HepG2 (cell line): Measurements from ENCODE around the gene PXK. TPM values are rescaled to one million over a fixed set of nuclear protein-coding genes. Genes with fewer than 3 reads are reported as not detected.
A peak's percentile ranks its signal among the peaks of the same experiment; 100 is the strongest.

Source experiments
- ATAC-seq: fragments of 200-7000 bp; cut with Tn5 transposase; 3 replicates; pipeline ENCODE4 v1.9.1; 2020; ENCODE audit warnings: mild to moderate bottlenecking, moderate library complexity
- BruUV-seq: library from RNA; stranded (reverse); fragments of 400-500 nt; replicated peaks from 2 replicates; lab custom pipeline; 2021; lab: Mats Ljungman, UMichigan
- CTCF ChIA-PET: fragments of 300-600 bp; formaldehyde crosslinking; extraction: SDS; loops from one replicate; lab custom pipeline; 2021; ENCODE audit warnings: low total read pairs, inconsistent platforms, low intra/inter-chr PET ratio; lab: Yijun Ruan, JAX
- POLR2A ChIA-PET: fragments of 350-600 bp; sonication (Branson Sonifier 250); formaldehyde crosslinking; loops from one replicate; lab custom pipeline; 2020; ENCODE audit warnings: antibody characterized with exemption, inconsistent platforms; lab: Yijun Ruan, JAX
- DNase-seq: peaks from one replicate; pipeline ENCODE4 v3.0.0-alpha.2; 2015; ENCODE audit warnings: low spot score
- FAIRE-seq: peaks from 3 replicates; lab custom pipeline; 2011; peaks lifted over from hg19 to GRCh38; lab: Jason Lieb, UNC
- H2AFZ ChIP-seq: one replicate; pipeline ENCODE4 v1.6.1; 2011; ENCODE audit warnings: low read length, inconsistent platforms
- H3K27ac ChIP-seq: fragments of 300-600 bp; 3 replicates; pipeline ENCODE4 v1.8.0; 2011; ENCODE audit warnings: mixed run types, mild to moderate bottlenecking, mixed read lengths, low read length, inconsistent platforms; ENCODE audit not compliant: insufficient read depth; ENCODE audit errors: extremely low read length
- H3K27me3 ChIP-seq, 2 experiments: fragments of 200-600 bp in 1 of 2; 2 replicates in 1 of 2; 3 replicates in 1 of 2; pipeline versions ENCODE4 v1.6.0 to v1.8.0; 2011; ENCODE audit warnings: low read length in 2 of 2, mild to moderate bottlenecking in 2 of 2, moderate library complexity in 2 of 2, inconsistent platforms in 1 of 2; ENCODE audit not compliant: insufficient read depth in 2 of 2, control insufficient read depth in 1 of 2
- H3K36me3 ChIP-seq, 2 experiments: fragments of 200-600 bp in 1 of 2; replicated peaks in 1 of 2; 2 replicates in 1 of 2; 3 replicates in 1 of 2; pipeline versions ENCODE4 v1.5.1 to v1.8.0; 2011; ENCODE audit warnings: low read length in 2 of 2, inconsistent platforms in 1 of 2; ENCODE audit not compliant: insufficient read depth in 2 of 2, control insufficient read depth in 1 of 2
- H3K4me1 ChIP-seq: 2 replicates; pipeline ENCODE4 v1.5.1; 2012; ENCODE audit warnings: low read length, inconsistent platforms; ENCODE audit not compliant: insufficient read depth
- H3K4me2 ChIP-seq: 2 replicates; pipeline ENCODE4 v1.6.0; 2011; ENCODE audit warnings: low read depth, low read length, inconsistent platforms
- H3K4me3 ChIP-seq, 3 experiments: fragments of 200-600 bp in 1 of 3; sonication (generic), shearing (Covaris generic) in 1 of 3; replicated peaks in 1 of 3; 2 replicates each; pipeline ENCODE4 v1.5.1; 2011 to 2016; ENCODE audit warnings: low read length in 3 of 3, inconsistent platforms in 2 of 3, low read depth in 2 of 3, mild to moderate bottlenecking in 2 of 3, control low read depth in 1 of 3, mixed read lengths in 1 of 3; ENCODE audit not compliant: insufficient read depth in 1 of 3
- H3K79me2 ChIP-seq: one replicate; pipeline ENCODE4 v1.6.1; 2011; ENCODE audit warnings: low read length, inconsistent platforms; ENCODE audit not compliant: insufficient read depth
- H3K9ac ChIP-seq: 2 replicates; pipeline ENCODE4 v1.6.0; 2011; ENCODE audit warnings: mild to moderate bottlenecking, low read depth, low read length, inconsistent platforms; ENCODE audit not compliant: insufficient read depth
- H3K9me3 ChIP-seq: 2 replicates; pipeline ENCODE4 v1.5.1; 2012; ENCODE audit warnings: mild to moderate bottlenecking, low read length
- H4K20me1 ChIP-seq: 2 replicates; pipeline ENCODE4 v1.6.0; 2011; ENCODE audit warnings: inconsistent platforms, mild to moderate bottlenecking, low read length, moderate library complexity; ENCODE audit not compliant: insufficient read depth
- GATAD1 ChIP-seq: IDR thresholded peaks from 2 replicates; pipeline ENCODE4 v1.6.1; 2016; ENCODE audit warnings: missing genetic modification reagents, missing compliant biosample characterization
- GTF2F1 ChIP-seq: fragments of 150-350 bp; IDR thresholded peaks from 2 replicates; pipeline ENCODE4 v1.6.1; 2014; ENCODE audit warnings: low read length
- IRX3 ChIP-seq: sonication (generic); formaldehyde crosslinking; IDR thresholded peaks from 2 replicates; pipeline ENCODE4 v1.8.1; 2023; ENCODE audit warnings: mild to moderate bottlenecking, low read depth, missing genetic modification reagents, borderline replicate concordance
- RBFOX2 ChIP-seq: fragments of 200-400 bp; formaldehyde crosslinking; IDR thresholded peaks from 2 replicates; pipeline ENCODE4 v1.6.1; 2017; ENCODE audit warnings: low read depth, mild to moderate bottlenecking, low read length
- TAF15 ChIP-seq: fragments of 200-400 bp; formaldehyde crosslinking; IDR thresholded peaks from one replicate; pipeline ENCODE4 v1.6.1; 2018; ENCODE audit warnings: mild to moderate bottlenecking, low read depth, low read length; ENCODE audit not compliant: poor library complexity, severe bottlenecking
- ZKSCAN8 ChIP-seq: IDR thresholded peaks from 2 replicates; pipeline ENCODE4 v1.6.1; 2016; ENCODE audit warnings: borderline replicate concordance, missing genetic modification reagents, missing compliant biosample characterization
- ZNF562 ChIP-seq: sonication (generic); formaldehyde crosslinking; IDR thresholded peaks from 2 replicates; pipeline ENCODE4 v1.8.0; 2022; ENCODE audit warnings: missing genetic modification reagents, borderline replicate concordance
- WGBS: methylation state at CpG from one replicate; pipeline ENCODE4 v1.1.6; 2017; ENCODE audit warnings: low lambda C conversion rate; 5-methylcytosine and 5-hydroxymethylcytosine counted together
- in situ Hi-C: cut with HindIII; loops from 2 replicates; pipeline ENCODE4 v1.10.0; 2017; ENCODE audit warnings: low pct_unique_long_range_greater_than_20kb; ENCODE audit not compliant: extremely low pct_ligation_motif_present
- intact Hi-C: fragments of 100-400 bp; cut with micrococcal nuclease; formaldehyde crosslinking; loops from one replicate; pipeline ENCODE4 v1.10.0; 2022; ENCODE audit not compliant: unreplicated experiment
- polyA plus RNA-seq, 8 experiments: library from polyadenylated mRNA; depleted of rRNA in 3 of 8; stranded (reverse) in 7 of 8; unstranded in 1 of 8; fragments of >200 nt; fragmentation: Illumina TruSeq in 4 of 8; extraction: Trizol in 4 of 8; gene quantifications; 2 replicates each; pipeline versions ENCODE4 v1.2.1 to v1.2.3, GENCODE V29; 2011 to 2016; ENCODE audit warnings: low read depth in 4 of 8, missing spikeins in 1 of 8, mixed read lengths in 1 of 8; ENCODE audit not compliant: insufficient read depth in 1 of 8
- total RNA-seq, 5 experiments: library from RNA; depleted of rRNA; stranded (reverse); fragments of >200 nt; fragmentation: Illumina TruSeq; extraction: Trizol; gene quantifications; 2 replicates each; pipeline ENCODE4 v1.2.3, GENCODE V29; 2016; ENCODE audit warnings: low read depth in 1 of 5

The PXK gene
- total and polyA plus RNA-seq, 2 of the 13 experiments (the other 11 are each of a cell fraction or from before 2014, with no cell fraction given): 6.4 to 18.6 TPM

- no peak for FAIRE-seq
- intact Hi-C loops: no loop called here
- CTCF ChIA-PET: no interaction called here
- Histone ChIP-seq H2AFZ (no peak overlapping the region), H3K27ac (no peak overlapping the region), H3K4me1 (peaks cover 22% of the 10 kb centered on the region), H3K4me2 (no peak overlapping the region), H3K79me2 (peaks cover 12% of the 10 kb centered on the region), H3K9ac (no peak overlapping the region), H3K4me3 (no peak overlapping the region), H3K27me3 (no peaks in the 10 kb centered on the region; a peak in 1 of 5 replicates), H3K36me3 (peaks cover 12 to 64% of the 10 kb centered on the region in 2 experiments), H3K9me3 (no peaks in the 10 kb centered on the region), H4K20me1 (no peaks in the 10 kb centered on the region)
- WGBS: 84% methylated on average over 7 of the region's 7 CpGs
- no peak for ATAC-seq
- DNase-seq: no peak
- POLR2A ChIA-PET: no interaction called here
- no TSS peak for BruUV-seq
- no peak for TF ChIP-seq GATAD1
- TF ChIP-seq RBFOX2: 0 out of 2 replicates have a peak, but pooled peaks have one; percentile 28
- TF ChIP-seq GTF2F1: no peak
- in situ Hi-C loops: no loop called here
Measured at GRCh38 chr3:58427661-58428361, 95.1 kb downstream of the PXK start.

- no peak for ATAC-seq
- TF ChIP-seq ZKSCAN8 (CRISPR knock-in tag): no peak
- no peak for TF ChIP-seq TAF15
- no peak for TF ChIP-seq ZNF562 (CRISPR knock-in tag)
- TF ChIP-seq IRX3: no peak
- peaks cover 26% of the 10 kb centered on the region for H3K4me1 ChIP-seq
- H3K36me3 ChIP-seq: peaks cover 11 to 60% of the 10 kb centered on the region in 2 experiments
- H3K4me3 ChIP-seq: no peak overlapping the region
- in situ Hi-C loops: no loop called here
- no peak for FAIRE-seq
- H3K27me3 ChIP-seq: no peaks in the 10 kb centered on the region; a peak in 1 of 5 replicates
- no peak overlapping the region for H3K9ac ChIP-seq
- POLR2A ChIA-PET: no interaction called here
- intact Hi-C loops: loop anchor here (5.0 kb wide), 1 partner anchor 63 kb away; the partner anchor contains the start of gene KCTD6
- 75% methylated on average over 1 of the region's 1 CpG for WGBS
- no TSS peak for BruUV-seq
- peaks cover 19% of the 10 kb centered on the region for H3K79me2 ChIP-seq
- no peak overlapping the region for H3K27ac ChIP-seq
- DNase-seq: no peak
- no peaks in the 10 kb centered on the region for H3K9me3 ChIP-seq
- CTCF ChIA-PET: no interaction called here
- H3K4me2 ChIP-seq: no peak overlapping the region
- no peak overlapping the region for H2AFZ ChIP-seq
- no peaks in the 10 kb centered on the region for H4K20me1 ChIP-seq
Measured at GRCh38 chr3:58429657-58430056, 97.0 kb downstream of the PXK start.
